ENCODE measurements around the gene UBE2Q1.
"Not testable (repeated sequence)": the region's sequence is repeated elsewhere in the genome, so short reads cannot be mapped to it uniquely, and the experiment has no call there.

Gene UBE2Q1

GRCh38 chr1:154546264-154547063 lies 12.0 kb downstream of the UBE2Q1 start:
- peaks cover 11% of the 10 kb centered on the region; the same call in 1 of the 2 replicates for H3K4me1 ChIP-seq
- H3K27me3 ChIP-seq, result no peaks in the 10 kb centered on the region
- peak; percentile 82 for DNase-seq
- peaks cover 24% of the 10 kb centered on the region for H3K36me3 ChIP-seq
- TF ChIP-seq, protein P1, sequence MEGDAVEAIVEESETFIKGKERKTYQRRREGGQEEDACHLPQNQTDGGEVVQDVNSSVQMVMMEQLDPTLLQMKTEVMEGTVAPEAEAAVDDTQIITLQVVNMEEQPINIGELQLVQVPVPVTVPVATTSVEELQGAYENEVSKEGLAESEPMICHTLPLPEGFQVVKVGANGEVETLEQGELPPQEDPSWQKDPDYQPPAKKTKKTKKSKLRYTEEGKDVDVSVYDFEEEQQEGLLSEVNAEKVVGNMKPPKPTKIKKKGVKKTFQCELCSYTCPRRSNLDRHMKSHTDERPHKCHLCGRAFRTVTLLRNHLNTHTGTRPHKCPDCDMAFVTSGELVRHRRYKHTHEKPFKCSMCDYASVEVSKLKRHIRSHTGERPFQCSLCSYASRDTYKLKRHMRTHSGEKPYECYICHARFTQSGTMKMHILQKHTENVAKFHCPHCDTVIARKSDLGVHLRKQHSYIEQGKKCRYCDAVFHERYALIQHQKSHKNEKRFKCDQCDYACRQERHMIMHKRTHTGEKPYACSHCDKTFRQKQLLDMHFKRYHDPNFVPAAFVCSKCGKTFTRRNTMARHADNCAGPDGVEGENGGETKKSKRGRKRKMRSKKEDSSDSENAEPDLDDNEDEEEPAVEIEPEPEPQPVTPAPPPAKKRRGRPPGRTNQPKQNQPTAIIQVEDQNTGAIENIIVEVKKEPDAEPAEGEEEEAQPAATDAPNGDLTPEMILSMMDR (IDR thresholded peaks at IDR 0.05; ENCODE audit: low read depth, low read length), result peak; percentile 90
- peak overlapping the region; percentile 30 for H3K4me3 ChIP-seq (ENCODE audit: low read depth, low read length)
- no peaks in the 10 kb centered on the region for H3K9me3 ChIP-seq

- no peaks in the 10 kb centered on the region for H3K9me3 ChIP-seq
- H3K36me3 ChIP-seq, result no peaks in the 10 kb centered on the region
- no peak overlapping the region for H3K4me3 ChIP-seq (ENCODE audit: low read depth, low read length)
- no peaks in the 10 kb centered on the region for H3K4me1 ChIP-seq
- no peak for DNase-seq
- TF ChIP-seq, protein P1 (IDR thresholded peaks at IDR 0.05; ENCODE audit: low read depth, low read length), result no peak
- no peaks in the 10 kb centered on the region for H3K27me3 ChIP-seq
Observed at GRCh38 chr1:154541231-154541630, 17.2 kb downstream of the UBE2Q1 start.

- DNase-seq, result no peak
Observed at GRCh38 chr1:154539486-154540483, 18.7 kb downstream of the UBE2Q1 start.

DNA sequence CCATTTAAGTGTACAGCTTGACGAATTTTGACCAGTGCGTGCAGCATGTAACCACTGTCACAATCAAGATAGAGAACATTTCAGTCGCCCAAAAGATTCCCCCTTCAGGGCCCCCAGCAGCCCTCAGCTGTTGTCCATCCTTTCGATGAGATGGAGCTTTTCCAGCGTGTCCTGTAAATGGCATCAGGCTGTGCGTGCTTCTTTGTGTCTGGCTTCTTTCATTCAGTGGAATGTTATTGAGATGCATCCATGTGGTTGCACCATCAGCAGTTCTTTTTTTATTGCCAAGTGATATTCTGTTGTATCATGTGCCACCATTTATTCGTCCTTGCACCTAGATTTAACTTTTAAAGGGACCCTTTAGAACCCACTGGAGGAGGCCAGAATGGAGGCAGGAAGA lies 21.9 kb downstream of the UBE2Q1 start:
- Histone ChIP-seq H3K27me3 (no peaks in the 10 kb centered on the region; the same call in 1 of the 2 replicates), H3K4me1 (no peaks in the 10 kb centered on the region; the same call in 1 of the 2 replicates), H3K36me3 (no peaks in the 10 kb centered on the region), H3K4me3 (ENCODE audit: low read depth, low read length) (no peak overlapping the region), H3K9me3 (no peaks in the 10 kb centered on the region; the same call in 1 of the 2 replicates)
- TF ChIP-seq, protein P1 (IDR thresholded peaks at IDR 0.05; ENCODE audit: low read depth, low read length), result no peak
- DNase-seq, result no peak

More at GRCh38 chr1:154539486-154540483, 18.7 kb downstream of the UBE2Q1 start:
- Histone ChIP-seq H3K9me3 (no peaks in the 10 kb centered on the region), H3K27me3 (no peaks in the 10 kb centered on the region; the same call in 1 of the 2 replicates), H3K4me3 (ENCODE audit: low read depth, low read length) (no peak overlapping the region), H3K4me1 (no peaks in the 10 kb centered on the region; the same call in 1 of the 2 replicates), H3K36me3 (no peaks in the 10 kb centered on the region)
- TF ChIP-seq, protein P1 (IDR thresholded peaks at IDR 0.05; ENCODE audit: low read depth, low read length), result no peak

DNA sequence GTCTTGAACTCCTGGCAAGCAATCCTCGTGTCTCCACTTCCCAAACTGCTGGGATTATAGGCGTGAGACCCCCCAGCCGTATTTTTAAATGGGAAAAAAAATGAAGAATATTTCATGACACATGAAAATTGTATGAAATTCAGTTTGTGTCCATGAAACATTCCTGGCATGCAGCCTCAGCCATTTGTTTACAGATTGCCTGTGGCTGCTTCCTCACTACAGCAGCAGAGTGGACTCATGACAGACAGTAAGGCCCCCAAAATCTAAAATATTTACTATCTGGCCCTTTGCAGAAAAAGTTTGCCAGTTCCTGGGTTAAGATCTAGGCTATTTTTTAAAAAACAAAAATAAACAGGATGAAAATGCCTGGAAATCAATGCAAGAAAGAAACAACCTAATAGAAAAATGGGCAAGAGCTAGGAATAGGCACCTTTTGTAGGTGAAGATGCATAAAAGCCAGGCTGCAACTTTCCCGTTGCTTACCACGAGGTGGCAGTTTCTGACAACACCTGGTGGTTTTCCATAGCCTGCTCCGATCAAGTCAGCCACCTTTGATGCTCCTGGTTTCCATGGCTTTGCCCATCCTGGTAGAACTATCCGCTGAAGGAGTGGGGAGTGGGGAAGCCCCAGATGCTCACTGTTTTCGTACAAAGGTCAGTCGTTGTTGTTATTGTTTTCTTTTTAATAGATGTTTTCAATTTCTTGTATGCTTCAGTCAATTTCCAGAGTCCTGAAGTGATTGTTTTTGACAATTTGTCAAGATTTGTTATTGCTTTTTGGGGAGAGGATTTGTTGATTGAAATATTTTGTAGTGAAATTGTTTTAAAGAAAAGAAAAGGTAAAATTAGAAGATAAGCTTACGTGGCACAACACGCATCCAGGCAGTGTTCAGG lies 24.3 kb downstream of the UBE2Q1 start:
- Histone ChIP-seq H3K9me3 (no peaks in the 10 kb centered on the region; the same call in 1 of the 2 replicates), H3K27me3 (no peaks in the 10 kb centered on the region; the same call in 1 of the 2 replicates), H3K36me3 (no peaks in the 10 kb centered on the region), H3K4me1 (no peaks in the 10 kb centered on the region; the same call in 1 of the 2 replicates), H3K4me3 (ENCODE audit: low read depth, low read length) (no peak overlapping the region)
- TF ChIP-seq, protein P1 (IDR thresholded peaks at IDR 0.05; ENCODE audit: low read depth, low read length), result peak; percentile 80
- DNase-seq, result peak; percentile 60

DNA sequence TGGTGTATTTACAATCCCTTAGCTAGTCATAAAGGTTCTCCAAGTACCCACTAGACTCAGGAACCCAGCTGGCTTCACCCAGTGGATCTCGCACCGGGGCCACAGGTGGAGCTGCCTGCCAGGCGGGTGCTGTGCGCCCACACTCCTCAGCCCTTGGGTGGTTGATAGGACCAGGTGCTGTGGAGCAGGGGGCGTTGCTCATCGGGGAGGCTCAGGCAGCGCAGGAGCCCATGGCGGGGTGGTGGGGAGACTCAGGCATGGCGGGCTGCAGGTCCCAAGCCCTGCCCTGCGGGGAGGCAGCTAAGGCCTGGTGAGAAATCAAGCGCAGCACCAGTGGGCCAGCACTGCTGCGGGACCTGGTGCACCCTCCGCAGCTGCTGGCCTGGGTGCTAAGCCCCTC lies 26.5 kb downstream of the UBE2Q1 start:
- not testable (repeated sequence) for H3K36me3 ChIP-seq; H3K4me3 ChIP-seq (ENCODE audit: low read depth, low read length); DNase-seq; H3K9me3 ChIP-seq; H3K4me1 ChIP-seq; H3K27me3 ChIP-seq
